Activated T-helper 1 cell treated with anti-CD3 and anti-CD28 coated beads, Interleukin-2, amount 50 U/mL, for 16 hours (primary cell): ENCODE results near the gene SHANK1.
"Not testable (repeated sequence)": the region's sequence is repeated elsewhere in the genome, so short reads cannot be mapped to it uniquely, and the experiment has no call there.

Experiments
- DNase-seq, 2 donors: peaks; one replicate each; pipeline ENCODE4 v3.0.0-alpha.2; 2020; ENCODE audit warnings: low read depth in 1 of 2, low spot score in 1 of 2

The SHANK1 gene

DNA sequence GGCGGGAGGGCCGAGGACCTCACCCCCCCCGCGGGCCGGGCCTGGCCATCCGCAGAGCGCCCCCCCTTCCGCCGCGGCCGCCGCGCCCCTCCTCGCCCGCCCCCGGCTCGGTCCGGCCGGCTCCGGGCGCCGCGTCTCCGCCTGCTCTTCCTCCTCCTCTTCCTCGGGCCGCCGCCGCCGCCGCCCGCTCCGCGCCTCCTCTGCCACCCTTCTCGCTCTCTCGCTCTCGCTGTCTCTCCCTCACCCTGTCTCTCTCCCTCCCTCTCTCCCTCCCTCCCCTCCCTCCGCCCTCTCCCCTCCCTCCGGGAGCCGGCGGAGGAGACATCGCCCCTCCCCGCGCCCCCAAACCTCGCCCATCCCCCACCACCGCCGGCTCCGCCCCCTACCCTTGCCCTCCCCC lies at the start of gene SHANK1:
SHANK1 (minus strand) TSS at position 237 of the 400 bp plus-strand sequence. CDS start 2,883 bp downstream, outside the sequence.
- DNase-seq: no peak

DNA sequence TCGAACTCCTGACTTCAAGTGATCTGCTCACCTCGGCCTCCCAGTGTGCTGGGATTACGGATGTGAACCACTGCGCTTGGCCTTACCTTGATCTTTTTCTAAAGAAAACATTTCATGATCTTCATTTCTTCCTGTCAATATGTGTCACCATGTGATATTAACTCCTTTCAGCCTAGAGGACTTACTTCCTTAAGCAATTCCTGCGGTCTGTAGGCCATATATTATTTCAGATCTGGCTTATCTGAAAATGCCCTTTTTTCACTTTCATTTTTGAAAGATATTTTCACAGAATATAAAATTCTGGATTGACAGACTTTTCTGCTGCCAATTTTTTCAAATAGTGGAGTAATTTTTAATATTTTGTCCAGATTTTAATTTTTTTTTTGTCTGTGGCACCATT lies 48.7 kb upstream of the SHANK1 start:
- DNase-seq: no peak

DNA sequence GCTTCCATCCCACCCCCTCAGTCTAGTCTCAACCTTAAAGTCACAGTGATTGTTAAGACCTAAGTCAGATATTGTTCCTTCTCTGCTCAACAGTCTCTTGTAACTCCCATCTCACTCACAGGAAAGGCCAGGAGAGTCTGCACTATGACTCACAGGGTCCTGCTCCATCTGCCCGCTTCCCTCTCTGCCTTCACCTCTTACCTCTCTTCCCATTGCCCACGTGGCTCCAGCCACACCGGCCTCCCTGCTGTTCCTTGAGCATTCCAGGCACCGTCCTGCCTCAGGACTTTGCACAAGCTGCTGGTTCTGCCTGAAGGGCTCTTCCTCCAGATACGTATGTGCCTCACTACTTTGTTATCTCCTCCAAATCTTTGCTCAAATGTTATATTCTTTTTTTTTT lies 47.7 kb upstream of the SHANK1 start:
- DNase-seq: not testable (repeated sequence)

DNA sequence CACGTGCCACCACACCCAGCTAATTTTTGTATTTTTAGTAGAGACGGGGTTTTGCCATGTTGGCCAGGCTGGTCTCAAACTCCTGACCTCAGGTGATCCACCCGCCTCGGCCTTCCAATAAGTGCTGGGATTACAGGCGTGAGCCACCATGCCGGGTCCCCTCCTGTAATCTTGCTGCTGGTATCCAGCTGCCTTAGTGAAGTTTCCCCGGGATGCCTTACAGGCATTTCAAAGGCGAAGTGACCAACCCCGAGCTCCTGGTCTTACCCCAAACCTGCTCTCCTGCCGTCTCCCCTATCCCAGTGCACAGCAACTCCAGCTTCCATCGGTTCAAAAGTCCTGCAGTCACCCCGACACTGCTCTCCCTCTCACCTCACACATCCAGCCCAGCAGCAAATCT lies 47.1 kb upstream of the SHANK1 start:
- DNase-seq: not testable (repeated sequence)

DNA sequence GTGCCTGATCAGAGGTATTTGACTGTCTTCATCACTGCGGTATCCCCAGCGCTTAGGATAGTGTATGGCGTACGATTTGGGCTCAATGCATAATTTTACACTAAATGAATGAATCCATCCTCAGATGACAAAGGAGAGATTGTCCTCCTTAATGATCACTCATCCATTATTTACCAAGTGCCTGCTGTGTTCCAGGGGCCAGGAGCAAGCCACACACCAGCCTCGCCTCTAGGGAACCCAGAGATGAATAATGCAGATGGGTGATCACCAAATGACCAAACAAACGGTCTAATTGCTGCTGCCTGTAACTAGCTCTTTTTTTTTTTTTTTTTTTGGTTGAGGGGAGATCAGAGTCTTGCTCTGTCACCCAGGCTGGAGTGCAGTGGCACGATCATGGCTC lies 44.8 kb upstream of the SHANK1 start:
- no peak for DNase-seq

DNA sequence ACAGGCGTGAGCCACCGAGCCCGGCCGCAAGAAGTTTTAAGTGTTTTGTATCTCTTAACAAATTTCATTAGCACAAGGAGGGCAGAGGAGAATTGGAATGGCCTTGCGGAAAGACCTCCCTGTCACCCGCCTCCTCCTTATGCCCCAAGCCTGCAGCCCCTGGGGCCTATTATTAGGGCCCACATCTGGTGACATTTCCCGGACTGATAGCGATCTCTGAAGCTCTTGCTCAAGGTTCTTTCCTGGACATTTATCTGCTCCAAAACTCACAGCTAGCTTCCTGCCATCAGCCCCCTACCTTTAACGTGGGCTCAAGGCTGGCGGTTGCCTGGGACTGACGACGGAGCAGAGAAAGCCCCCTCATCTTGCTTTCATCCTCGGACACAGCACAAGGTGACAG lies 43.9 kb upstream of the SHANK1 start:
- DNase-seq: not testable (repeated sequence)

DNA sequence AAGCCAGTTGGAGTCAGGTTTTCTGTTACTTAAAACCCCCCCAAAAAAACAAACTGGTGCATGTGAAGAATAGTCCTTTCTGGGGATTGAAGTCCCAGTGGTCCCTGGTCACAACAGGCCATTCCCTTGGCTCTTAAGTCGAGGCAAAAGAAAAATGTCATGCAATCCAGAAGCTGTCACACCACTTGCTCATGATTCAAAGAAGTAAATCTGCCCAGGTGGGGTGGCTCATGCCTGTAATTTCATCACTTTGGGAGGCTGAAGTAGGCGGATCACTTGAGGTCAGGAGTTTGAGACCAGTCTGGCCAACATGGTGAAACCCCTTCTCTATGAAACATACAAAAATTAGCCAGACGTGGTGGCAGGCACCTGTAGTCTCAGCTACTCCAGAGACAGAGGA lies 41.9 kb upstream of the SHANK1 start:
- not testable (repeated sequence) for DNase-seq

DNA sequence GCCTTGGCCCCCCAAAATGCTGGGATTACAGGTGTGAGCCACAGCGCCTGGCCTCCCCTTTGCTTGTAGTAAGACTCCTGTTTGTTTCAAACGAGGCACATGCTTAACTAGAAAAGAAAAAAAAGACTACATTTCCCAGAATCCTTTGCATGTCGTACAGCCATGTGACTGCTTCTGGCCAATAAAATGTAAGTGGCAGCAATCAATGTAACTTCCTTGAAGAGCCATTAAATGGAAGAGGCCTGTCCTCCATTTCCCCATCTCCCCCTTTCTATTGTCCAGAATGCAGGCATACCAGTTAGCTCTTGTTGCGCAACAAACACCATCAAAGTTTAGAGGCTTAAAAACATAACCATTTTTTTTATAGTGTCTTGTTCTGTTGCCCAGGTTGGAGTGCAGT lies 40.3 kb upstream of the SHANK1 start:
- DNase-seq: no peak

DNA sequence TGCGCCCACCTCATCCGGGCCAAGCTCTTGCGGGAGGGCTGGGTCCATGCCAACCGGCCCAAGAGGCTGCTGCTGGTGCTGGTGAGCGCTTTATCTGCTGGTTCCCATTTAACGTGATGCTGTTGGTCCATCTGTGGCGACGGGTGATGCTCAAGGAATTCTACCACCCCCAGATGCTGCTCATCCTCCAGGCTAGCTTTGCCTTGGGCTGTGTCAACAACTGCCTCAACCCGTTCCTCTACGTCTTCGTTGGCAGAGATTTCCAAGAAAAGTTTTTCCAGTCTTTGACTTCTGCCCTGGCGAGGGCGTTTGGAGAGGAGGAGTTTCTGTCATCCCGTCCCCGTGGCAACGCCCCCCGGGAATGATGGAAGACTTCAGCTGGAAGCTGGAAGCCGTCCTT lies 39.5 kb upstream of the SHANK1 start:
- not testable (repeated sequence) for DNase-seq

DNA sequence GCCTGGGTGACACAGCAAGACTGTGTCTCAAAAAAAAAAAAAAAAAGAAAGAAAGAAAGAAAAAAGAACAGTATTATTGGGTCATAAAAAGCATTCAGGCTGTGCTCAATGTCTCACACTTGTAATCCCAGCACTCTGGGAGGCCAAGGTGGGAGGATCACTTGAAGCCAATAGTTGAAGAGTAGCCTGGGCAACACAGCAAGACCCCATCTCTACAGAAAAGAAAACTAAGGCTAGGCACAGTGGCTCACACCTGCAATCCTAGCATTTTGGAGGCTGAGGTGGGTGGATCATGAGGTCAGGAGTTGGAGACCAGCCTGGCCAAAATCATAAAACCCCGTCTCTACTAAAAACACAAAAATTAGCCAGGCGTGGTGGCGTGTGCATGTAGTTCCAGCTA lies 38.0 kb upstream of the SHANK1 start:
- not testable (repeated sequence) for DNase-seq

DNA sequence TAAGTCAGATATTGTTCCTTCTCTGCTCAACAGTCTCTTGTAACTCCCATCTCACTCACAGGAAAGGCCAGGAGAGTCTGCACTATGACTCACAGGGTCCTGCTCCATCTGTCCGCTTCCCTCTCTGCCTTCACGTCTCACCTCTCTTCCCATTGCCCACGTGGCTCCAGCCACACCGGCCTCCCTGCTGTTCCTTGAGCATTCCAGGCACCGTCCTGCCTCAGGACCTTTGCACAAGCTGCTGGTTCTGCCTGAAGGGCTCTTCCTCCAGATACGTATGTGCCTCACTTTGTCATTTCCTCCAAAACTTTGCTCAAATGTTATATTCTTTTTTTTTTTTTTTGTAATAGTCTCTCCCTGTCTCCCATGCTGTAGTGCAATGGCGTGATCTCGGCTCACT lies 36.6 kb upstream of the SHANK1 start:
- DNase-seq: not testable (repeated sequence)

DNA sequence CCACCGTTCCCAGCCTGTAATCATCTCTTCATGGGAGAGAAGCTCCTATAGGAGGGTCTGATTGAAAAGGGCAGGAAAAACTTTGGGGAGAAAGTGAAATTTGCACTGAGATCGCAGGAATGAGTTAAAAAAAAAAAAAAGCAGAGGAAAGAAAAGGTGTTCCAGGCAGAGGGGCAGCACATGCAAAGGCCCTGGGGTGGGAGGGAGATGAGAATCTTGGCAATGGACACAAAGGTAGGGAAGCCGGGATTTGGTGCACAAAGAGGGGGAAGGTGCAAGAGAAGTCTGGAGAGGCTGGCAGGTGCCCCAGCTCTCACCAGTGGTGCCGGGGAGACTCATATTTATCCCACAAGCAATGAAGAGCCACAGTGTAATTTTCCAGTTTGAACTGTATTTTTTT lies 34.3 kb upstream of the SHANK1 start:
- no peak for DNase-seq

DNA sequence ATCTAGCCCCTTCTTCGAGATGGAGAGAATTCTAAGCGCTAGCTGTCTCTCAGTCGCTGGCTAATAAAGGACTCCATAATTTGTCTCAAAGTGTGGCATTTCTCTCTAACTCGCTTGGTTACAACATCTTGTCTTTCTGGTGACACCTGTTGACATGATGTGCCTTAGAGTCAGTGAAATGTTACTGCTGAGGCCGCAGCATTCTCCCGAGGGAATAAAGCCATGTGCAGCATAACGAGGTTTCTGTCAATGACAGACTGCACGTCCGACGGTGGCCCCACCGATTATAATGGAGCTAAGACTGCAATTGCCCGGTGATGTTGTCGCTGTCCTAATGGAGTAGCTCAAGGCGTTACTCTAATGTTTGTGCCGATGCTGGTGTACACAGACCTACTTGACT lies 30.4 kb upstream of the SHANK1 start:
- DNase-seq: no peak

DNA sequence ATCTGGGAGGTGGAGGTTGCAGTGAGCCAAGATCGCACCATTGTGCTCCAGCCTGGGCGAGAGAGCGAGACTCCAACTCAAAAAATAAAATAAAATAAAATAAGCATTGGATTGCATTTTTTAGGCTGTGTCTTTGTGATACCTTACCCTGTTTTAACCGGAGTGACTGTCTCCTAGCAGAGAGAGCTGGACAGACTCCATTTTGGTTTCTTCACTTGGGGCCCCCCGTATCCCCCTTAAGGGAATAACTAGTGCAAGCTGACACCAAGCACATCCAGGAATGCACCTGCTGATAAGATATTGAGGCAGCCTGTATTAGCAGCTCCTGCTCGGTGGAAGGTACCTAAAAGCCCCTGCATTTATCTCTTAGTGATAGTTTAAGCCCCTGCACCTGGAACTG lies 29.9 kb upstream of the SHANK1 start:
- DNase-seq: no peak

DNA sequence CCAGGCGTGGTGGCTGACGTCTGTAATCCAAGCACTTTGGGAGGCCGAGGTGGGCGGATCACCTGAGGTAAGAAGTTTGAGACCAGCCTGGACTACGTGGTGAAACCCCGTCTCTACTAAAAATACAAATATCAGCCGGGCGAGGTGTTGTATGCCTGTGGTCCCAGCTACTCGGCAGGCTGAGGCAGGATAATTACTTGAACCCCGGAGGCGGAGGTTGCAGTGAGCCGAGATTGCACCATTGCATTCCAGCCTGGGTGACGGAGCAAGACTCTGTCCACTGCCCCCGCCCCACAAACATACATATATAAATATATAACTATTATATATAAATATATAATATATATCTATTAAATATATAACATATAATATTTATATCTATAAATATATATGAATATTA lies 27.5 kb upstream of the SHANK1 start:
- DNase-seq: not testable (repeated sequence)

DNA sequence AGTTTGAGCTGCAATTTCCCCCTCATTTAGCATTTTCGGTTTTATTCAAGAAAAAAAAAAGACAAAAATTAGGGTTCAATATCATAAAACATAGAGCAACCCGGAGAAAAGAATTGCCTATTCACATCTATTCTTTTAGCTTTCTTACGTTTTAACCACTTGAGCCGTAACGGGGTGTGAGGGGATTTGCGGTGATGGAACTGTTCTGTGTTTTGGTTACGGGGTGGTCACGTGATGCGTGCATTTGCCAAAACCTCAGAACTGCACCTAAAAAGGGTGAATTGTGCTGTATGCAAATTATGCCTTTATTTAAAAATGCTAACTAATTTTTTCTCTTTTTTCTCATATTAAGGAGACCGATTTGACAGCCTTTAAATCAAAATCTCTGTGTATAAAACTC lies 25.6 kb upstream of the SHANK1 start:
- DNase-seq: no peak

DNA sequence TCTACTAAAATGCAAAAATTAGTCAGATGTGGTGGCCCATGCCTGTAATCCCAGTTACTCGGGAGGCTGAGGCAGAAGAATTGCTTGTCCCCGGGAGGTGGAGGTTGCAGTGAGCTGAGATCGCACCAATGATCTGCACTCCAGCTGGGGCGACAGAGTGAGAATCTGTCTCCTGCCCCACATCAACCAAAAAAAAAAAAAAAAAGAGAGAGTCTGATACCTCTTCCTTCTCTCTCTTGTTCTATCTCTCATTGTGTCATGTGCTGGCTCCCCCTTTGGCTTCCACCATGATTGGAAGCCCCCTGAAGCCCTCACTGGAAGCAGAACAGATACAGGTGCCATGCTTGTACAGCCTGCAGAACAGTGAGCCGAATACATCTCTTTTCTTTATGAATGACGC lies 23.9 kb upstream of the SHANK1 start:
- DNase-seq: no peak

DNA sequence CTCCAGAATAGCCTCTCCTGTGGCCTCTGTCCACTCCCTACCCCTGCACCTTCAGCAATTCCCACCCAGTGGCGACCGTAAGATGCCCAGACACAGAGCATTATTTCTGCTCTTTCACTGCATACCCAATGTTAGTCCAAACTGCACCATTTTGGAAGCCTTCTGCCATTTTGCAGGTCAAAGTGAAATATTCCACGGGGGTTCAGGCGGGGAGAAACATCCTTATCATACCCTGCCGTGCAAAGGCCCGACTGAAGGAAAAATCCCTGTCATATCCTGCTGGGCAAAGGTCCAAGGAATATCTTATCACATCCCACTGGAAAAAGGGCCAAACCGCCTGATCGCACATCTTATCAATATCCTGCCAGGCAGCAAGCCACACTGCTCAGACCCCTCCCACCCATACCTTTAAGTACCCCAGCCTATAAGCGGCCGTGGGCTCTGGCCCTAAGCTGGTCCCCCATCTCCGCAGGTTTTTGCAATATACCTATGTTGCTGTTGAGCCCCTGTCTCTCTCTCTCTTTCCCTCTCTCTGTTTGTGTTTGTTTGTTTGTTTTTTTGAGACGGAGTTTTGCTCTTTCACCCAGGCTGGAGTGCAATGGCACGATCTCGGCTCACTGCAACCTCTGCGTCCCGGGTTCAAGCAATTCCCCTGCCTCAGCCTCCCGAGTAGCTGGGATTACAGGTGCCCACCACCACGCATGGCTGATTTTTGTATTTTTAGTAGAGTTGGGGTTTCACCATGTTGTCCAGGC lies 21.8 kb upstream of the SHANK1 start:
- DNase-seq: no peak

DNA sequence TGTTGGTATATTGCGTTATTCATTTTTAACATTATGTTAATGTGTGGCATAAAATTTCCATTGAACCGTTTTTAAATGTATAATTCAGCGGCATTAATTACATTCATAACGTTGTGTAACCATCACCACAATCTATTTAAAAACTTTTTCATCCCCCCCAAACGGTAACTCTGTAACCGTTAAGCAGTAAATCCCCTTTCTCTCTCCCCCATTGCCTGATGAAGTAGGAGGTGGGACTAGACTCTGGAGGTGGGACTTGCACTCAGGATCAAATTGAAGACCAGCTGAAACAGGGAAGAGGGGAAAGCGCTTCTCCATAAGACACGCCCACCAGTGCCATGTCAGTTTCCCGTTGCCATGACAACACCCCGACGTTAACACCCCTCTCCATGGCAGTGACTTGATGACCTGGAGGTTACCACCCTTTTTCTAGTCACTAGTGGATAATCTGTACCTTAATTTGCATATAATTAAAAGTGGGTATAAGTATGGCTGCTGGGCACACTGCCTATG lies 20.4 kb upstream of the SHANK1 start:
- DNase-seq: no peak

DNA sequence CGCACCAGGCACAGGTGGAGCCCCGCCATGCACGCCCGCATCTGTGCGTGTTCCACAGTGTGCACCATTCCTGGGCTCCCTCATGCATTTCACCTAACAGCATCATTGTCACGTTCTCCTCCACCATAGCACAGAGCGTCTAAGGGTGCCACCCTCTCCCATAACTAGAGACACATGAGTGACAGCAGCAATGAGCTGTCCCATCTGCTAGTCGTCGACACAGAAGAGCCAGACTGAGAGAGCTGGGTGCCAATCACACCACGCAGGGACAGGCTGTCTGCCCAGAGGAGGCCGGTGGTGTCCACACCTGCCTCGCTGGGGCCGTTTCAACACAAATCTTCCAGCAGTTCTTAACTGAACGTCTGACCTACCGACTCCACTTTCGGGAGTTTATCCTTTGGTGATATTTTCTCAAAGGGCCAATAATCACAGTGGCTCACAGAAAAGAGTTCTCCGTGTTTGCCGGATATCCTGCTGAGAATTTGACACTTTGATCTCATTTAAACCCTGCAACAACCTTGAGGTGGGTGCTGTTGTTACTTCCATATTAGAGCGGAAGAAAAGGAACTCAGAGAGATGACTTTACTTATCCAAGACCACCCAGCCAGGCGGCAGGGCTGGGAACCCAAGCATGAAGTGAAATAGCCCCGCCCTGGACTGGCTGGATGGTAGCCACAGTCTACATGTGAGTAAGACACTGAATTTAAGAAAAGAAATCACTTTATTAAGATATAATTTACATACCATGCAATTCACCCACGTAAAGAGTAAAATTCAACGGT lies 19.7 kb upstream of the SHANK1 start:
- DNase-seq: no peak

DNA sequence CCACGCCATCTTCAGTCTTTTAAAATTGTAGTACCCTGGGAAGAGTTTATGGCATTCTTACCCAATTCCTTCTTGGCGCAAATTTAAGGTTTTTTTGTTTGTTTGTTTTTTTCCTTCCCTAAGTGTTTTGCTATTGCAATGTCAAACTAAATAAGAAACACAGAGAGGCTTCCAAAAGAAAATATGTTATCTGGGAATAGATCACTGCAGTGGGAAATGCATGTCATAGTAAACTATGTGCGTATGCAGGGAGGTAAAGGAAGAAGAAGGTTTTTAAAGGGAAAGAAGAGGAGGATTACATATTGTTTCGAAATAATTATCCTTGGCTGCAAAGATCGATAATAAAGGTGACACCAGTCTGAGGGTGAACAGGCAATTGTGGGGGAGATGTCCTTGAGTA lies 16.7 kb upstream of the SHANK1 start:
- DNase-seq: no peak

DNA sequence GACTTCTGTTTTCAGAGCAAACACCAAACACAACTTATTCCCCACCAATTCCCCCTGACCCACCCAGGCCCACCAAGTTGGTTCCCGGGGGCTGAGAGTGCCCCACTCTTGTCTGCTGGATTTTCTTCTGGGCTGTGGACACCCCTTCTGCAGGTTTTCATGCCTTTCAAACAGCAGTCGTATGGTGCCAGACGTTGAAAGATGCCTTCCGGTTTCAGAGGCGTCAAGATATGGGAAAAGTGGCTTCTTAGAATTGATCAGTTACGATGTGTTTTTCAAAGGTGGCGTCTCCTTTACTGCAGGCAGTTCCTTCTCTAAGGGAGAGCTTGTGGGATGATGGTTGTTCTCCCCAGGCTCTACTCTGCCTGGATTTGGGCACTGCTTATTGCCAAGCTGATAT lies 16.3 kb upstream of the SHANK1 start:
- DNase-seq: no peak
